Gastrocnemius medialis (tissue), 4 donors: Measurements from ENCODE around the gene RALGAPA2.

ENCODE experiments used
- POLR2A ChIP-seq, 2 donors: fragments of 450-650 bp; IDR thresholded peaks; one replicate each; pipeline ENCODE4 v1.6.1; 2017; ENCODE audit warnings: antibody characterized with exemption in 2 of 2, mild to moderate bottlenecking in 2 of 2, moderate library complexity in 2 of 2
- TF ChIP-seq, protein P1 (sequence below), 5 experiments: fragments of 450-650 bp in 3 of 5; fragments of 200-600 bp in 2 of 5; sonication (generic) in 2 of 5; IDR thresholded peaks in 4 of 5; conservative IDR thresholded peaks in 1 of 5; 1 replicate in 4 of 5; 2 replicates in 1 of 5; pipeline ENCODE4 v1.5.1; 2016 to 2019; ENCODE audit warnings: antibody characterized with exemption in 5 of 5, mild to moderate bottlenecking in 3 of 5, moderate library complexity in 3 of 5

DNA sequence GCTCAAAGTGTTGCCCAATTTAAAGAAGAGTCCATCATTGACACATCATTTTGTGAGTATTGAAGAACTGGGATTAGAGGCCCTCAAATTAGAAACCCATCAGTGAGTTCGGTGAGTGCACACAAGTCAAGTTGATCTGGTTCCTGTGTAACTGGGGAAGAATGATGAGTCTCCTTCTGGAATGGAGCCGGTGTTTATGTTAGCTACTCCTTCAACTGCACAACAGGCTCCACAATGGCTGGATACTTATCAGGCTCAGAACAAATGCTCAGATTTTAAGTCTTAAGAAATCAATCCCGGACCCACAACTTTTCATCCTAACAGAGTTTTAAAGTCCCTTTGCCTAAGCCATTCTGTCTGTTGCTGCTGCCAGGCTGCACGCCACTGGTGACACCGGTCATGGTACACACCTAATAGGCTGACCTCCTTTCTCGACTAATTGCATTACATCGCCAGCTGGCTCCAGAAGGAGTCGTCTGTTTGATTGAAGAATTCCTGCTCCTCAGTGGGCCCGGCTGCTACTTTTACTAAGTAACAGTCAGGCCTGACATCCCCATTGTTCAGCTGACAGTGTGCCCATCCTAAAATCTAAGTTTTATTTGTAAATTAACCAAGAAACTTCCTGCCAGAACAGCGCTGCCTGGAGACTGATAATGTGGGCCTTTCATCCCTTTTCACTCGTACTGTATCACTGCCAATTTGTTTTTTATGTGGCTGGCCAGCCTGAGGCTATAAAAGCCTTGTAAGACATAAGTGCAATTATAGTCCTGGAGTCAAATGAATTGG, 214.2 kb downstream of the RALGAPA2 start:
- TF ChIP-seq, protein P1, sequence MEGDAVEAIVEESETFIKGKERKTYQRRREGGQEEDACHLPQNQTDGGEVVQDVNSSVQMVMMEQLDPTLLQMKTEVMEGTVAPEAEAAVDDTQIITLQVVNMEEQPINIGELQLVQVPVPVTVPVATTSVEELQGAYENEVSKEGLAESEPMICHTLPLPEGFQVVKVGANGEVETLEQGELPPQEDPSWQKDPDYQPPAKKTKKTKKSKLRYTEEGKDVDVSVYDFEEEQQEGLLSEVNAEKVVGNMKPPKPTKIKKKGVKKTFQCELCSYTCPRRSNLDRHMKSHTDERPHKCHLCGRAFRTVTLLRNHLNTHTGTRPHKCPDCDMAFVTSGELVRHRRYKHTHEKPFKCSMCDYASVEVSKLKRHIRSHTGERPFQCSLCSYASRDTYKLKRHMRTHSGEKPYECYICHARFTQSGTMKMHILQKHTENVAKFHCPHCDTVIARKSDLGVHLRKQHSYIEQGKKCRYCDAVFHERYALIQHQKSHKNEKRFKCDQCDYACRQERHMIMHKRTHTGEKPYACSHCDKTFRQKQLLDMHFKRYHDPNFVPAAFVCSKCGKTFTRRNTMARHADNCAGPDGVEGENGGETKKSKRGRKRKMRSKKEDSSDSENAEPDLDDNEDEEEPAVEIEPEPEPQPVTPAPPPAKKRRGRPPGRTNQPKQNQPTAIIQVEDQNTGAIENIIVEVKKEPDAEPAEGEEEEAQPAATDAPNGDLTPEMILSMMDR (IDR thresholded peaks at IDR 0.05 in 4 of 5, conservative IDR thresholded peaks at IDR 0.05 in 1 of 5): no peak
- no peak for TF ChIP-seq POLR2A (IDR thresholded peaks at IDR 0.05)
